Inferior parietal cortex (tissue), 1 donor: ENCODE results near the gene ZNF652.
A peak's percentile ranks its signal among the peaks of the same experiment; 100 is the strongest.

Experiments
- DNase-seq: peaks from one replicate; pipeline ENCODE4 v3.0.0-alpha.2; 2016; ENCODE audit errors: extremely low spot score

ZNF652 gene

DNA sequence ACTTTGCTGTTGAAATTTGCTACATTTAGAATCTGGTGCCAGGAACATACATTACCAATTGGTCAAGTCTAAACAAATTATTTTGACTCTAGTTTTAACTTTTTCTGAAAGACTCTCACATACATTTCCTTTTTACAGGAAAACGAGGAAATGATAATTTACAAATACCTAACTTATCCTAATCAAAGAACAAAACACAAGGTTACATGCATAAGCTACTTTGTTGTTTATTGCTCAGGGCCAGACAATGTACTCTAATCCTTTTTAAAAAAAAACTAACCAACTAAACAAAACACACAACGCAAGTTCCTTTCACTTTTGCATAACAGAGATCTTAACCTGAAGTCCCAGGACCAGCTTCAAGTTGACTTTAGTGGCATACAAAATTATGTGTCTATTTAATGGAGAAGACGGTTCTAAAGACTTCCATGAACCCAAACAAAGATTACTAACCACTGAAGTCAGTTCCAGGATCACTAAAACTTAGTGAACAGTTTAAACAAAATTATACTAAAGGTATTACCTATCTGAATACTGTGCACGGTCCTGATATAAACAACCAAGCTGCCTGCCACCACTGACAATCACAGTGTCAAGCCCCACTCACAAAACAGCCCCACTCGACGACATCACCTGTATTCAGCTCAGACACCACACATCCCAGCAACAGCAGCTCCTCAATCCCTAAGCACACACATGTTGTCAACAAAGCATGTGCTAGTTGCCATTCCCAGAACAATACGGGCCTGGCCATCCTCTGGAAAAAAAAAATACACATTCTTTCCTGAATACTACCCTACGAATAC, 1.9 kb downstream of the ZNF652 start:
- no peak for DNase-seq

DNA sequence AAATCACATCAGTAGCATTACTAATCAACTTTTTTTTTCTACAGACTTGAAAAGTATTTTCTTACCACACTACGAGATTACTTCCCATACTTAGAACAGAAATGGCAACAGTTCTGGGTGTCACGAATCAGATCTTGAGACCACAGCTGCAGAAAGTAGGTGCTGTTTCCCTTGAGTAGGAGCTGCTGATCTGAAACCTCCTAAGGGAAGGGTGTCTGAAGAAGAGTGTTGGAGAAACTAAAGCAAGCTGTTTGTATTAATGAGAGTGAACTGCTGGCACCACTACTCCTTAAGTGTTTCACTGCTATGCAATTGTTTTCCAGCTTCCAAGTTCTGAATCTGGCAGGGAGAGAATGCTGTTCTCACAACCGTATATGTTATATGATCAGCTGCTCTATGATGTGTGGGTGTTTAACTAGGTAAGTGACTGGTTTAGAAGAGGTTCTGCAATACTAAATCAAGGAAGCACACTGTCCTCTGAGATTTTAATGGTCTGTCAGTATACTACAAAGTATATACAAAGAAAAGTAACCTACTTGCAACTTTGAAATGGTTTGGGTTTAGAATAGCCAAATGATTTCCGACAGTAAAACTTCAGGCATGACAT, 3.3 kb downstream of the ZNF652 start:
- peak; percentile 32 for DNase-seq

DNA sequence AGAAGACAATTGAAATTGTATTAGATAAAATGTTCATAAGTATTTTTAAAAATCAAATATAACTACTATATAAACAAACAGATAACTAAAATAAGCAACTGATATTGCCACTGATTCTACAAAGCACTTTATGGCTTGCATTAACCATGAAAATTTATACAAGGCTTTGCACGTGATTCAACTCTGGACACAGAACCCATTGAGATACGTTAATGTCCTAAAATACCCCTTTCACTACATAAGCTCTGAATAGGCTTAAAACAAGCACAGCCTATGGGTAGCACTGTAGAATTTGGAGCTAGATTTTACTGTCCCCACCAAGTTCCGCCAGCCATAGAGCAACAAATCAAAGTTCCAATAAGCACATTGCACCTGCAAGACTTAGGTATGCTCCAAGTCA, 4.5 kb downstream of the ZNF652 start:
- DNase-seq: no peak

DNA sequence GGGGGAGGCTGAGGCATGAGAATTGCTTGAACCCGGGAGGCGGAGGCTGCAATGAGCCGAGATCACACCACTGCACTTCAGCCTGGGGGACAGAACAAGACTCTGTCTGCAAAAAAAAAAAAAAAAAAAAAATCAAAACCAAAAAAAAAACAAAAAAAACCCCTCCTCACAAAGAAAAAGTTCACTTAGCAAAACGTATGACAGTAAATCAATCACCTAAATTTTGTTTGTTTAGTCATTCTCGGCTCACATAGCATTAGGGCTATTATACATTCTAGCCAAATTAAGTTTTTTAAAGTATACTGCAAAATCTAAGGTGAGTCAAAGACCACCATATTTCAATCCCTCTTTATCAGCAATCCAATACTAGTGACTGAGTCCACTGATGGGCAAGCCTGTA, 5.7 kb downstream of the ZNF652 start:
- no peak for DNase-seq

DNA sequence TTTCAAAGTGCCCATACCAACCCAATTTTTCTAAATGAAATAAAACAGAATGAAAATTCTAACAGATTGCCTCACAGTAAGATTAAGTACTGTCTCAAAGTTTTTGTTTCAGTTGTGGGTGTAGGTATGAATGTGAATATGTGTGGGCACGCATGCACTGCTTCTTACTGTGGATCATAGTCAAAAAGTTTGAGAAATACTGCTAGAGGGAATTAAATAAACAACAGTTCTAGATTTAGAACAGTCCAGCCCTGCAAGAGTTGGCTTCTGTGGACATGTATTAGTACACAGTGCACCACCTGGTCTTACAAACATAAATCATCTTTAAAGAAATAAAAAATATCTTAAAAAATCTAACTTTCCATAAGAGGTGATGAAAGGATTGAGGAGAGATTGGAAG, 8.4 kb downstream of the ZNF652 start:
- no peak for DNase-seq

DNA sequence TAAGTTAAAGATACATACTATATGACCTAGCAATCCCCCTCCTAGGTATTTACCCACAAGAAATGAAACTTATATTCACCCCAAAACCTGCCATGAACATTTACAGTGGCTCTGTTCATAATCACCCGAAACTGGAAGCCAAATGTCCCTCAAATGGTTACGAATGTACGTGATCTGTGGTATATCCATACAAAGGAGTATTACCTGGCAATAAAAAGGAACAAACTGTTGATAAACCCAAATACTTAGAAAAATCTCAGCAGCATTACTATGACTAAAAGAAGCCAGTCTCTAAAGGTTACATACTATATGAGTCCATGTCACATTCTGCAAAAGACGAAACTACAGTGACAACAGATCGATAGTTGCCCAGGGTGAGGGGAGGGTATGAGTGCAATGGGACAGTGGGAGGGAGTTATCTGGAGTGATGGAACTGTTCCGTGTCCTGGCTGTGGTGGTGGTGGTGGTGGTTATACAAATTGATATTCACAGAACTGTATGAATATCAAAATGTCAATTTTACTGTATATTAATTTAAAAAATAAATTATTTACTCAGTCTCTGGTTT, 9.4 kb downstream of the ZNF652 start:
- DNase-seq: no peak

DNA sequence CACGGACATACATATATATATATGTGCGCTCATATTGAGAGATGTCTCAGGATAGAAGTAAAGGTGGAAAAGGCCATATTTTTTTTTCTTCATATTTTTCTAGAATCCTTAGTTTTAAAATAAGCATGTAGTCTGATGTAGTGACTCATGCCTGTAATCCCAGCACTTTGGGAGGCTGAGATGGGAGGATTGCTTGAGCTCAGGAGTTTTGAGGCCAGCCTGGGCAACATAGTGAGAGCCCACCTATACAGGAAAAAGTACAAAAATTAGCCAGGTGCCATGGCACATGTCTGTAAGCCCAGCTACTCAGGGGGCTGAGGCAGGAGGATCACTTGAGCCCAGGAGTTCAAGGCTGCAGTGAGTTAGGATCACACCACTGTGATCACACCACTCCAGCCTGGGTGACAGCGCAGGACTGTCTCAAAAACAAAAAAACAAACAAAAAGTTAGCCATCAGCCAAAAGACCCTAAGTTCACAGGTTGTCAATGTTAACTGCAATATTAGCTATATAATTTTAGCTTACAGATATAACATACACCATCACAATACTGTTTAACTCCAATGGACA, 10.4 kb downstream of the ZNF652 start:
- DNase-seq: no peak

DNA sequence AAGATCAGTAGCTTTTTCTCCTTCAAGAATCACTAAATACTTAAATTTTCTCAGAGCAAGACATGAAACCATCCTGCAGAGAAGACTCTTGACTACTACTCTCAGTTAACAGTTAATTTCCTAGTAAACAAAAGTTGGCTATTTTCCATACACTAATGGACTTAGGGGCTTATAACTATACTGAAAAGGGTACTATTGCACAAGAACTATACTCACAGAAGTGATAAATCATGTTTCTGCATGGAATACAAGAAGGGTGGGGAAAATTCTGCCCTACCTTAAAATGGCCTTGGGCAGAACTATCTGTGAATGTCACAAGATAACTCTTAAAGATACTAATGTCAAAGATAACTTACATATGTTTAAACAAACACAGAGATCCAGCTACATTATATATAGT, 12.5 kb downstream of the ZNF652 start:
- no peak for DNase-seq

DNA sequence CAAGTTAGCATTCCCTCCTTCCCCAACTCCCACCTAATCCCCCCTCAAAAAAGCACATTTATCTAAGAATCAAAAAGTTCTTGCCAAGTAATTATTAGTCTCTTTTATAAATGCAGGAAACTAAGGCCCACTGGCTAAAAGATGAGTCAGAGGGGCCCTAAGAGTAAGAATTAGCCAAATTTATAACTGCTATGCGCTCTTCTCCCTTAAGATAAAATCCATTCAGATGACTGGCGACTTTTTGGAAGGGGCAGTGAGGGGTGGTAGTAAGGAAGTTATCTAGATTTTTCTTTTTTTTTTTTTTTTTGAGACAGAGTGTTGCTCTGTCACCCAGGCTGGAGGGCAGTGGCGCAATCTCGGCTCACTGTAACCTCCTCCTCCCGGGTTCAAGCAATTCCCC, 17.1 kb downstream of the ZNF652 start:
- no peak for DNase-seq

DNA sequence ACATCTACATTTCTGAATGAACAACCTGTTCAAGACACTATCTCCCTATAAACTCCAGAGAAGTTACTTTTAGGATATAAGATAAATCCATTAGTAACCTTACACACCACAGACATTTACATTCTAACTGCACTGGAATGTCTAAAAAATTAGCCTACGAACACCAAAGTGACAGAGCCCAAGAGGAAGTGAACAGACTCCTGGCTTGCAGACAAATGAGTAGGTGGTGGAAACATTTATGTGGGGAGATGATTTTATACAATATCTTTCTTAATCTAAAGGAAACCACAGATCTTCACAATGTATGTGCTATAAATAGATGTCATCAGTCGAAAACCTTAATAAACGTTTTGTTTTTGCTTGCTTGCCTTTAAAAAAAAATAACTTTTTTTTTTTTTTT, 18.8 kb downstream of the ZNF652 start:
- no peak for DNase-seq

DNA sequence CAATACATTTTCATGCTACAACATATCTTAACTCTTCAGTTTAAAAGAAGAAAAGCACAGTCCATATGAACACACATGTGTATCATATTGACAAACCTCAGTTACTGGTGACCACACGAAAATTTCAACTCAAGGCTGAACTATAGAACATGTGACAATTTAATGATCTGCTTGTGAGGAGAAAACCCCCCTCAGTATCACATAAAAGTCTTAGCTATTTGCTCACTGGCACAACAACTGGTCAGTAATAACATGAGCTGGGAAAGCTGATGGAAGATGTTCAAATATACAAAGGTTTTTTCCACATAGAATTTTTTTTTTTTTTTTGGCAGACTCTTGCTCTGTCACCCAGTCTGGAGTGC, 19.5 kb downstream of the ZNF652 start:
- no peak for DNase-seq

DNA sequence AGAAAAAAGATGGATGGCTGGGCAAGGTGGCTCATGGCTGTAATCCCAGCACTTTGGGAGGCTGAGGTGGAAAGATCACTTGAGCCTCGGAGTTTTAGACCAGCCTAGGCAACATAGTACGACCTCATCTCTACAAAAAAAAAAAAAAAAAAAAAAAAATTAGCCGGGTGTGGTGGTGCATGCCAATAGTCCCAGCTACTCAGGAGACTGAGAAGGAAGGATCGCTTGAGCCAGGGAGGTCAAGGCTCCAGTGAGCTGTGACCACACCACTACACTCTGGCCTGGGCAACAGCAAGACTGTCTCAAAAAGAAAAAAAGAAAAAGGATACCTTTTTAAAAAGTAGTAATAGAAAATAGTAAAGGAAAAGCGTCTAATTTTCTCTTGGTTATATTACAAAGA, 20.7 kb downstream of the ZNF652 start:
- no peak for DNase-seq

DNA sequence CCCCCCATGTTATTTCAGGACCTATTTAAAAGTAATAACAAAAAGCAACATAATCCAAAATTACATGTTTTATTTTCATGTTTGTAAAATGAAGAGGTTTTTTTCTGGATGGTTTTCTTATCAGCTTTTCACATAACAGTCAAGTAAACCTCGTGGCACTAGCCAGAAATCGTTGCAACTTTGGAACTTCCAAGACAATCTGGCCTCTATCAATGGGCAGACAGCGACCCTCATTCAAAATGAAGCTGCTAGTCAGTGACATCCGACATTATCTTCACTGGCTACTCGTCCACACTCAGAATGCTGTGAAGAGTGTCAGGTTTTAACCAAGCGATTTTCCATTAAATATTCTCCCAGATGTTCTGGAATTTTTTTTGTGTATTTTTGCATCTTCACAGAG, 22.7 kb downstream of the ZNF652 start:
- DNase-seq: no peak

DNA sequence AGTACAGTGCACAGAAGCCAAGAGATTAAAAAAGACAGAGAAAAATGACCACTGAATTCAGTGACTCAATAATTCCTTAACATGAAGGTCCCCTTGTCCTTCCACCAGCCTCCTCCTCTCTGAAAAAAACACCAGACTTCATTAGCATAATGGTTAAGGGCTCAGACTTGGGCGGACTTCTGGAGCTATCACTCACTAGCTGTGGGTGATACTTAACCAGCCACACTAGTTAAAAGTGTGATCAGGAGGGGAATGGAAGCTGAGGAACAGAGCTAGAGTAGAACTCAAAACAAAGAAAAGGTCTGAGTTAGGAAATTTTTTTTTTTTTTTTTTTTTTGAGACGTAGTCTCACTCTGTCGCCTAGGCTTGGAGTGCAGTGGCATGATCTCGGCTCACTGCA, 23.2 kb downstream of the ZNF652 start:
- no peak for DNase-seq

DNA sequence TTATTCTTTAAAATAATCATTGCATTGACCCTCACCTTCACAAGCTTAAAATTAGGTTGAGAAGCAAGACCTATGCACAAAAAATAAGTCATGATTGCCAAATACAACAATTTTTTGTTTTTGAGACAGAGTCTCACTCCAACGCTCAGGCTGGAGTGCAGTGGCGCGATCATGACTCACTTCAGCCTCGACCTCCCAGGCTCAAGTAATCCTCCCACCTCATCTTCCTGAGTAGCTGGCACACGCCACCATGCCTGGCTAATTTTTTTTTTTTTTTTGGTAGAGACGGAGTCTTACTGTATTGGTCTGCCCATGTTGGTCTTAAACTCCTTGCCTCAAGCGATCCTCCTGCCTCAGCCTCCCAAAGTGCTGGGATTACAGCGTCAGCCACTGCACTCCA, 24.2 kb downstream of the ZNF652 start:
- no peak for DNase-seq

DNA sequence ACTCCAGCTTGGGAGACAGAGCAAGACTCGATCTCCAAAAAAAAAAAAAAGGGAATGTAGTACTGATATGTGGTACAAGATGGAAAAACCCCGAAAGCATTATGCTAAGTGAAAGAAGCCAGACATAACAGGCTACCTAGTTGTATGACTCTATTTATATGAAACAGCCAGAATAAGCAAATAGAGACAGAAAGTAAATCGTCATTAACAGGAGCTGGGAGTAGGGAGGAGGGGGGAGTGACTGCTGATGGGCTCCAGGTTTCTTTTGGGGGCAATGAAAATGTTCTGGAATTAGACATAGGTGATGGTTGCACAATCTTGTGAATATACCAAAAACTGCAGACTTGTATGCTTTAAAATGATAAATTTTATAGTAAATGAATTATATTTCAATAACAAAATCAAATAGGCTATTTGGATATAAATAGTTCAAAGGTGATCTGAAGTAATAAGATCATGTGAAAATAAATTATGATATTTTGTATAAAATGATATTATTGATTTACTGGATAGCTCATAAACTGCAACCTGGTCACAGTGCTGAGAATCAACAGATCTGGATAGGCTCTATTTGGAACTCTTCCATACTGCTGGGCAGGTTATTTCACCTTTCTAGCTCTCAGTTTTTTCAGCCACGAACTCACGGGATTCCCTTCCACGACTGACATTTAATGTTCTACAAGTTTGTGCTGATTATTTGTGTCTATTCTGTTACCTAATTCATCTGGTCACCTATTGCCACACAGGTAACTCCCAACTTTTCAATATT, 27.1 kb downstream of the ZNF652 start:
- DNase-seq: no peak

DNA sequence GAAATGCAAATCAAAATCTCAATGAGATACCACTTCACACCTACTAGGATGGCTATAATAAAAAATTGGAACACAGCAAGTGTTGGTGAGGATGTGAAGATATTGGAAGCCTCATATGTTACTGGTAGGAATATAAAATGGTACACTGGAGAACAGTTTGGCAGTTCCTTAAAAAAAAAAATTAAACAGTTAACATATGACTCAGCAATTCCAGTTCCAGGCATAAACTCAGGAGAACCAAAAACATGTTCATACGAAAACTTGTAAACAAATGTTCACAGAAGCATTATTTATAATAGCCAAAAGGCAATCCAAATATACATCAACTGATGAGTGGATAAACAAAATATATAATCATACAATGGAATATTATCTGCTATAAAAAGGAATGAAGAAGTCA, 28.2 kb downstream of the ZNF652 start:
- no peak for DNase-seq

DNA sequence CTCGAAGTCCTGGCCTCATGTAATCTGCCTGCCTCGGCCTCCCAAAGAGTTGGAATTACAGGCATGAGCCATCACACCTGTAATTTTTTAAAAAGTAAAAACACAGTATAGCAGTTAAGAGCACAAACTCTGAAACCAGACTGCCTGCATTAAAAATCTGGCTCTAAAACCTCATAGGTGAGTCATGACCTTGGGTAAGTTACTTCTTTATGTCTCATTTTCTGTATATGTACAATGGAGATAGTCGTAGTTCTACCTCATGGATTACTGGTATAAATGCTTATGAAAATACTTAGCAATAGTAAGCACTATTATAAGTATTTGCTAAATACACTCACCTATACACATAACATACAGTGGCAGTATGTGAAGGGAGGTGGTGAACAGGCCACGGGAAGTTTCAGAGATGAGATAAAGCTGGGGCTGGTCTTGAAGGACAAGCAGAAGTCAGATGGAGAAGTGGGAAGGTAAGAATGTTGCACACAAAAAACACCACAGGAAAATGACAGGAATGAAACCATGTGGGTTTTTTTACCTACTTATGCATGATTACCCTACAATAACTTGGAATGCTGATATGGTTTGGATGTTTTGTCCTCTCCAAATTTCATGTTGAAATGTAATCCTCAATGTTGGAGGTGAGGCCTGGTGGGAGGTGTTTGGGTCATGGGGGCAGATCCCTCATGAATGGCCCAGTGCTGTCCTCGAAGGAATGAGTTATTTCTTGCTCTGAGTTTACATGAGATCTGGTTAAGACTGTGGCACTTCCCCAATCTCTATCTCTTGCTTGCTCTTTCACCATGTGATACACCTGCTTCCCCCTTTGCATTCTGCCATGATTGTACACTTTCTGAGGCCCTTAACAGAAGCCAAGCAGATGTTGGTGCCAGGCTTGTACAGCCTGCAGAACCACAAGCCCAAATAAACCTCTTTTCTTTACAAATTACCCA, 33.9 kb downstream of the ZNF652 start:
- no peak for DNase-seq

DNA sequence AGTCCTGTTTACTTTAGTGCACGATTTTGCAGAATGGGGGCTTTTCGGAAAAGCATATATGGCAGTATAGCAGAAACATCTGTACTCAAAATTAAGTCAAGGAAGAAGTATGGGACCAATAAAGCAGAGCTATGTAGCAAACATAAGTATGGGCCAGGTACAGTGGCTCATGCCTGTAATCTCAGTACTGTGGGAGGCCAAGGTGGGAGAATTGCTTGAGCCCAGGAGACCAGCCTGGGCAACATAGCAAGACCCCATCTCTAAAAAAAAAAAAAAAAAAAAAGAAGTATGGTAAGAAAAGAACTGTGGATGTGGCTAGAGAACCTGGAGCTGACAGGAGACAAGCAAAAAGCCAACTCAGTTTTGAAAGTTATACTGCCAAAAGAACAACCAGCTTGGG, 36.1 kb downstream of the ZNF652 start:
- no peak for DNase-seq

DNA sequence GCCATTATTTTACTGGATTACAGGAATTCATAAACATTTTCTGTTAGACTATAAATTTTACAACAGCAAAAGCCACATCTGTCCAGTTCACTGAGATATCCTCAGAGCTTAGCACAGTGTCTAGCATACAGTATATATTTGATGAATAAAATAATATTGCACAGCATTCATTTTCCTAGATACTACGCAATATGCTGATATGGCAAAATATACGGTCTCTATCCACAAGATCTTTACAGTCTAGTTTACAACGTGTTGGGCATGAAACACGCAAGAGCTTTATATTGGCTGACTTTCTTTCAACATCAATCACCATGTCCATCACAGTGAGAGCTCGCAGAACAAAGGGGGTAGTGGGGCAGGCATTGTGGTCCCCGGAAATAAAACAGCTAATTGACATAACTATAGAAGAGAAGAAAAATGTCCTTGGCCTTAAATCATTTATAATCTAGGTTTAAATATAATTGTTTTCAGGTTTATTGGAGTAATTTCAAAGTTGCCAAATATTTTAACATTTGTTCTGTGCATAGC, 43.5 kb downstream of the ZNF652 start:
- no peak for DNase-seq
